ENCODE data around the gene RGL1.

DNA sequence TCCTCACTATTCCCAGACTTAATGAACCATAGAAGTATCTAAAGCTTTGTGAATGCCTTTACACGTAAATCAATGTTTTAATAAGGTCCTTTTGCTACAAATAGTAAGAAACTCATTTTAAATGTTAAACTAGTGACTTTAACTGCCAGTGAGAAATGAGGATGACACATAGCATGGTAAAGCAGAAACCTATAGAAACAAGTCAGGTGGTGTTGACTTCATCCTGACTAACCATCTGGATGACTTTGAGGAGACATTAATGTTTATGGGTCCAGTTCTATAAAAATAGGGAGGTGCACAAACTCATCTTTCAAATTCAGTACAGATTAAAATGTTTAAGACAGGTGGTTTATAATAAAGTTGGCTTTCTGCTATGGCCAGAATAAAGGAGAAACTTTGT is 147.2 kb downstream of the RGL1 start:
- TF ChIP-seq POLR2A (IDR thresholded peaks at IDR 0.05; ENCODE audit: low read depth, low read length) (no peak), JUN (IDR thresholded peaks at IDR 0.05; ENCODE audit: borderline replicate concordance, insufficient read depth, insufficient read length, low read depth) (no peak)
- TF ChIP-seq, protein P1, sequence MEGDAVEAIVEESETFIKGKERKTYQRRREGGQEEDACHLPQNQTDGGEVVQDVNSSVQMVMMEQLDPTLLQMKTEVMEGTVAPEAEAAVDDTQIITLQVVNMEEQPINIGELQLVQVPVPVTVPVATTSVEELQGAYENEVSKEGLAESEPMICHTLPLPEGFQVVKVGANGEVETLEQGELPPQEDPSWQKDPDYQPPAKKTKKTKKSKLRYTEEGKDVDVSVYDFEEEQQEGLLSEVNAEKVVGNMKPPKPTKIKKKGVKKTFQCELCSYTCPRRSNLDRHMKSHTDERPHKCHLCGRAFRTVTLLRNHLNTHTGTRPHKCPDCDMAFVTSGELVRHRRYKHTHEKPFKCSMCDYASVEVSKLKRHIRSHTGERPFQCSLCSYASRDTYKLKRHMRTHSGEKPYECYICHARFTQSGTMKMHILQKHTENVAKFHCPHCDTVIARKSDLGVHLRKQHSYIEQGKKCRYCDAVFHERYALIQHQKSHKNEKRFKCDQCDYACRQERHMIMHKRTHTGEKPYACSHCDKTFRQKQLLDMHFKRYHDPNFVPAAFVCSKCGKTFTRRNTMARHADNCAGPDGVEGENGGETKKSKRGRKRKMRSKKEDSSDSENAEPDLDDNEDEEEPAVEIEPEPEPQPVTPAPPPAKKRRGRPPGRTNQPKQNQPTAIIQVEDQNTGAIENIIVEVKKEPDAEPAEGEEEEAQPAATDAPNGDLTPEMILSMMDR (IDR thresholded peaks at IDR 0.05; ENCODE audit: extremely low read depth in 1 of 2, insufficient read depth in 1 of 2, low read depth in 1 of 2, low read length in 2 of 2) = no peak

Measured in endothelial cell of umbilical vein (primary cell).